DOHH2 (cell line): Measurements from ENCODE around the gene NSD2.
A peak's percentile ranks its signal among the peaks of the same experiment; 100 is the strongest.

ENCODE experiments used
- H3F3A ChIP-seq: fragments of 200-600 bp; sonication (generic), shearing (Covaris generic); 2 replicates; pipeline ENCODE4 v1.6.0; 2016; ENCODE audit warnings: antibody characterized with exemption, mild to moderate bottlenecking; ENCODE audit not compliant: control insufficient read depth, insufficient read depth
- H3K27ac ChIP-seq: fragments of 200-600 bp; sonication (generic); 2 replicates; pipeline ENCODE4 v1.5.1; 2014; ENCODE audit warnings: low read depth, mild to moderate bottlenecking, low read length, moderate library complexity
- H3K27me3 ChIP-seq: fragments of 200-600 bp; sonication (generic); 2 replicates; pipeline ENCODE4 v1.6.1; 2014; ENCODE audit warnings: mild to moderate bottlenecking, low read length, mixed read lengths; ENCODE audit not compliant: control insufficient read depth
- H3K36me3 ChIP-seq: fragments of 200-600 bp; sonication (generic); 2 replicates; pipeline ENCODE4 v1.6.1; 2014; ENCODE audit warnings: mild to moderate bottlenecking, low read length, moderate library complexity, mixed read lengths; ENCODE audit not compliant: control insufficient read depth
- H3K4me1 ChIP-seq: fragments of 200-600 bp; sonication (generic); 2 replicates; pipeline ENCODE4 v1.6.1; 2014; ENCODE audit warnings: mild to moderate bottlenecking, low read length, mixed read lengths; ENCODE audit not compliant: control insufficient read depth
- H3K4me2 ChIP-seq: fragments of 200-600 bp; sonication (generic); 2 replicates; pipeline ENCODE4 v1.6.0; 2014; ENCODE audit warnings: mild to moderate bottlenecking, low read length, moderate library complexity
- H3K4me3 ChIP-seq: fragments of 200-600 bp; sonication (generic); 2 replicates; pipeline ENCODE4 v1.5.1; 2014; ENCODE audit warnings: mild to moderate bottlenecking, low read length, mixed read lengths
- H3K79me2 ChIP-seq: fragments of 200-600 bp; sonication (generic); 2 replicates; pipeline ENCODE4 v1.6.1; 2014; ENCODE audit warnings: mild to moderate bottlenecking, low read length, mixed read lengths; ENCODE audit not compliant: control insufficient read depth
- H3K9me2 ChIP-seq: fragments of 200-600 bp; sonication (generic); replicated peaks from 2 replicates; pipeline ENCODE4 v1.6.1; 2014; ENCODE audit warnings: mild to moderate bottlenecking, low read length, mixed read lengths; ENCODE audit not compliant: control insufficient read depth
- H3K9me3 ChIP-seq: fragments of 200-600 bp; sonication (generic); 2 replicates; pipeline ENCODE4 v1.6.1; 2014; ENCODE audit warnings: antibody characterized with exemption, low read length, mixed read lengths; ENCODE audit not compliant: control insufficient read depth, insufficient read depth
- H4K20me1 ChIP-seq: fragments of 200-600 bp; sonication (generic); 2 replicates; pipeline ENCODE4 v1.6.0; 2014; ENCODE audit warnings: low read depth, mild to moderate bottlenecking, antibody characterized with exemption, low read length, moderate library complexity; ENCODE audit not compliant: control insufficient read depth, insufficient read depth
- CTCF ChIP-seq: fragments of 200-600 bp; sonication (generic); IDR thresholded peaks from one replicate; pipeline ENCODE4 v1.5.1; 2014; ENCODE audit warnings: antibody characterized with exemption, mild to moderate bottlenecking, low read depth, low read length; ENCODE audit not compliant: poor library complexity, severe bottlenecking
- EZH2phosphoT487 ChIP-seq: fragments of 200-600 bp; sonication (generic); IDR thresholded peaks from 2 replicates; pipeline ENCODE4 v1.6.1; 2017; ENCODE audit warnings: borderline replicate concordance, mild to moderate bottlenecking, antibody characterized with exemption, low read length, moderate library complexity, mixed read lengths

NSD2 gene

DNA sequence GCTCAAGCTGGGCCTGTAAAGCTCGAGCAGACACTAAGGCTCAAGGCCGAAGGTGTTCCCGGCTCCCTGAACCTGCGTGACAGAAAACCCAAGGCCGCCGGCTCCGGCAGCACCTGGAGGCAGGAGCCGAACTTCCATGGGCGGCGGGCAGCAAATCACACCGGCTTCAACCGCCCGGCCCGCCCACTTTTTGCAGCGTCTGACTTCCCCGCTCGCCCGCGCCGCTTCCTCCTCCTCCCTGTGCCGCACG lies 940 bp upstream of the NSD2 start:
- Histone ChIP-seq H3K36me3 (peaks cover 31% of the 10 kb centered on the region), H3K4me2 (peak overlapping the region; percentile 81), H3K9me3 (no peaks in the 10 kb centered on the region), H4K20me1 (peaks cover 20% of the 10 kb centered on the region; the same call in 1 of the 2 replicates), H3F3A (0 out of 2 replicates have a peak, but pooled peaks cover 4% of the 10 kb centered on the region), H3K27me3 (no peaks in the 10 kb centered on the region), H3K27ac (peak overlapping the region; percentile 88), H3K4me3 (peak overlapping the region; percentile 74), H3K79me2 (peaks cover 45% of the 10 kb centered on the region), H3K4me1 (peaks cover 38% of the 10 kb centered on the region), H3K9me2 (no peaks in the 10 kb centered on the region)
- no peak for TF ChIP-seq EZH2phosphoT487
- TF ChIP-seq CTCF, result no peak

DNA sequence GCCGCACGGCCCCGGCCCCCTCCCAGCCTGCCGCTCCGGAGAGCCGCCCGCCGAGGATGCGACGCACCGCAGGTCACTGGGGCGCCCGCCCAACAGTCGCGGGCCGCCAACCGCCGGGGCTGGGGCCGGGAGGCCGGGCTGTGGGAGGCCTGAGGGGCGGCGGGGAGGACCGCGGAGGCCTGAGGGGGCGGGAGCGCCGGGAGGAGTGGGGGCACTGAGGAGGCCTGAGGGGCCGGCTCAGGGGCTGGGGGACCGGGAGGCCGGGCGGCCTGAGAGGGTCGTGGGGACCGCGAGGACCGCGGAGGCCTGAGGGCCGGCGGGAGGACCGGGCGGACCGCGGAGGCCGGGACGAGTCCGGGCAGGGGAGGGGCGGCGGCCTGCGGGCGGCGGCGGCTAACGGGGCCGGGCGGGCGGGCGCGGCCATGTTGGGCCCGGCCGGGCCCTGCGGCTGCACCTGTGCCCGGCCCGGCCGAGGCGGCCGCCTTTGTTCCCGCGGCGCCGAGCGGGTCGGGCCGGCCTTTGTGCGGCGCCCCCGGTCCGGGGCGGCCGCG lies 353 bp downstream of the NSD2 start:
- H3K4me2 ChIP-seq, result peak overlapping the region; percentile 94

GRCh38 chr4:1872870-1873269 lies 1.7 kb downstream of the NSD2 start:
- H3K4me3 ChIP-seq, result peak overlapping the region; percentile 96
- H4K20me1 ChIP-seq, result peaks cover 30% of the 10 kb centered on the region; the same call in 1 of the 2 replicates
- peak overlapping the region; percentile 94 for H3K4me2 ChIP-seq
- H3F3A ChIP-seq, result 0 out of 2 replicates have a peak, but pooled peaks cover 4% of the 10 kb centered on the region
- peaks cover 46% of the 10 kb centered on the region for H3K36me3 ChIP-seq
- H3K27me3 ChIP-seq, result no peaks in the 10 kb centered on the region
- peaks cover 71% of the 10 kb centered on the region for H3K79me2 ChIP-seq
- peaks cover 46% of the 10 kb centered on the region for H3K4me1 ChIP-seq
- H3K9me2 ChIP-seq, result no peaks in the 10 kb centered on the region
- peak overlapping the region; percentile 61 for H3K27ac ChIP-seq
- TF ChIP-seq CTCF, result no peak
- TF ChIP-seq EZH2phosphoT487, result no peak
- no peaks in the 10 kb centered on the region for H3K9me3 ChIP-seq

More for the DNA sequence above, 353 bp downstream of the NSD2 start:
- no peaks in the 10 kb centered on the region for H3K27me3 ChIP-seq
- peak overlapping the region; percentile 75 for H3K27ac ChIP-seq
- H3F3A ChIP-seq, result 0 out of 2 replicates have a peak, but pooled peaks cover 4% of the 10 kb centered on the region
- peaks cover 24% of the 10 kb centered on the region; the same call in 1 of the 2 replicates for H4K20me1 ChIP-seq
- peaks cover 58% of the 10 kb centered on the region for H3K79me2 ChIP-seq
- H3K4me3 ChIP-seq, result peak overlapping the region; percentile 96
- peaks cover 34% of the 10 kb centered on the region for H3K36me3 ChIP-seq
- H3K9me2 ChIP-seq, result no peaks in the 10 kb centered on the region
- TF ChIP-seq EZH2phosphoT487 (no peak), CTCF (no peak)
- peaks cover 40% of the 10 kb centered on the region for H3K4me1 ChIP-seq
- H3K9me3 ChIP-seq, result no peaks in the 10 kb centered on the region
